Smooth muscle cell (in vitro differentiated cells): ENCODE measurements around the gene CAMTA1. TPM values are rescaled to one million over a fixed set of nuclear protein-coding genes. Genes with fewer than 3 reads are reported as not detected.

Source experiments
- DNase-seq: peaks from one replicate; lab custom pipeline; 2025; ENCODE audit not compliant: unreplicated experiment; lab: John Stamatoyannopoulos, UW
- H2AFZ ChIP-seq: fragments of 200-600 bp; sonication (generic); 2 replicates; pipeline ENCODE4 v1.6.0; 2016; ENCODE audit warnings: antibody characterized with exemption, low read depth, mild to moderate bottlenecking
- H3F3A ChIP-seq: fragments of 200-600 bp; sonication (generic); 2 replicates; pipeline ENCODE4 v1.6.0; 2017; ENCODE audit warnings: antibody characterized with exemption, low read depth
- H3K27ac ChIP-seq: fragments of 200-600 bp; sonication (generic); 2 replicates; pipeline ENCODE4 v1.5.1; 2016; ENCODE audit warnings: low read depth, mild to moderate bottlenecking
- H3K27me3 ChIP-seq: fragments of 200-600 bp; sonication (generic); 2 replicates; pipeline ENCODE4 v1.6.1; 2016; ENCODE audit warnings: low read depth, mild to moderate bottlenecking
- H3K36me3 ChIP-seq: fragments of 200-600 bp; sonication (generic); 2 replicates; pipeline ENCODE4 v1.5.1; 2016; ENCODE audit warnings: low read depth
- H3K4me1 ChIP-seq: fragments of 200-600 bp; sonication (generic); 2 replicates; pipeline ENCODE4 v1.5.1; 2016; ENCODE audit warnings: low read depth
- H3K4me2 ChIP-seq: fragments of 200-600 bp; sonication (generic); 2 replicates; pipeline ENCODE4 v1.6.0; 2016; ENCODE audit warnings: mild to moderate bottlenecking
- H3K4me3 ChIP-seq: fragments of 200-600 bp; sonication (generic); 2 replicates; pipeline ENCODE4 v1.5.1; 2016; ENCODE audit warnings: mild to moderate bottlenecking
- H3K79me2 ChIP-seq: fragments of 200-600 bp; sonication (generic); 2 replicates; pipeline ENCODE4 v1.6.0; 2016; ENCODE audit warnings: low read depth, mild to moderate bottlenecking
- H3K9ac ChIP-seq: fragments of 200-600 bp; sonication (generic); 2 replicates; pipeline ENCODE4 v1.6.0; 2016; ENCODE audit warnings: low read depth
- H3K9me3 ChIP-seq: fragments of 200-600 bp; sonication (generic); replicated peaks from 2 replicates; pipeline ENCODE4 v1.5.1; 2016; ENCODE audit warnings: low read depth
- H4K20me1 ChIP-seq: fragments of 200-600 bp; sonication (generic); 2 replicates; pipeline ENCODE4 v1.6.0; 2016; ENCODE audit warnings: low read depth
- CTCF ChIP-seq: fragments of 200-600 bp; sonication (generic); IDR thresholded peaks from 2 replicates; pipeline ENCODE4 v1.5.1; 2017; ENCODE audit warnings: borderline replicate concordance, mild to moderate bottlenecking, antibody characterized with exemption; ENCODE audit not compliant: insufficient read depth, poor library complexity, severe bottlenecking
- WGBS: methylation state at CpG from one replicate; pipeline ENCODE4 v1.1.7; 2016; ENCODE audit warnings: low lambda C conversion rate; 5-methylcytosine and 5-hydroxymethylcytosine counted together
- polyA plus RNA-seq: library from polyadenylated mRNA; unstranded; fragments of >200 nt; fragmentation: Nextera tagmentation; extraction: Ambion mirVana; gene quantifications from 2 replicates; pipeline ENCODE4 v1.2.1, GENCODE V29; 2016
- total RNA-seq: library from RNA; depleted of rRNA; stranded (reverse); fragments of >200 nt; gene quantifications from 2 replicates; pipeline ENCODE4 v1.2.3, GENCODE V29; 2014

Gene CAMTA1
- total and polyA plus RNA-seq, 2 experiments from 2014 or later = 139 to 145 TPM

GRCh38 chr1:7000720-7001119 is 215.5 kb downstream of the CAMTA1 start:
- no peak for DNase-seq
- Histone ChIP-seq H3K27ac (no peak overlapping the region), H3K27me3 (peaks cover 15% of the 10 kb centered on the region), H3K36me3 (no peaks in the 10 kb centered on the region), H3F3A (no peaks in the 10 kb centered on the region), H4K20me1 (no peaks in the 10 kb centered on the region), H3K79me2 (no peaks in the 10 kb centered on the region), H3K4me3 (no peak overlapping the region), H3K9me3 (no peaks in the 10 kb centered on the region), H3K4me2 (no peak overlapping the region), H2AFZ (no peak overlapping the region), H3K4me1 (no peaks in the 10 kb centered on the region), H3K9ac (no peak overlapping the region)
- WGBS = 82% methylated on average over 3 of the region's 3 CpGs
- no peak for TF ChIP-seq CTCF

- H3F3A ChIP-seq = no peaks in the 10 kb centered on the region
- no peaks in the 10 kb centered on the region for H3K9me3 ChIP-seq
- peaks cover 23% of the 10 kb centered on the region for H3K27me3 ChIP-seq
- no peak for DNase-seq
- H4K20me1 ChIP-seq = no peaks in the 10 kb centered on the region
- H3K4me1 ChIP-seq = no peaks in the 10 kb centered on the region
- no peak overlapping the region for H2AFZ ChIP-seq
- no peak for TF ChIP-seq CTCF
- no peak overlapping the region for H3K4me3 ChIP-seq
- H3K9ac ChIP-seq = no peak overlapping the region
- H3K36me3 ChIP-seq = no peaks in the 10 kb centered on the region
- no peak overlapping the region for H3K4me2 ChIP-seq
- H3K27ac ChIP-seq = no peak overlapping the region
- H3K79me2 ChIP-seq = no peaks in the 10 kb centered on the region
- 77% methylated on average over 8 of the region's 8 CpGs for WGBS
Measured at GRCh38 chr1:7002728-7003127, 217.5 kb downstream of the CAMTA1 start.

GRCh38 chr1:7003676-7004075 is 218.4 kb downstream of the CAMTA1 start:
- no peaks in the 10 kb centered on the region for H3K36me3 ChIP-seq
- H3K9ac ChIP-seq = no peak overlapping the region
- no peak overlapping the region for H2AFZ ChIP-seq
- DNase-seq = no peak
- peaks cover 18% of the 10 kb centered on the region for H3K27me3 ChIP-seq
- WGBS = 93% methylated on average over 5 of the region's 5 CpGs
- no peaks in the 10 kb centered on the region for H3F3A ChIP-seq
- no peak overlapping the region for H3K27ac ChIP-seq
- H3K4me2 ChIP-seq = no peak overlapping the region
- no peak overlapping the region for H3K4me3 ChIP-seq
- H3K9me3 ChIP-seq = no peaks in the 10 kb centered on the region
- no peaks in the 10 kb centered on the region for H3K79me2 ChIP-seq
- no peaks in the 10 kb centered on the region for H4K20me1 ChIP-seq
- H3K4me1 ChIP-seq = no peaks in the 10 kb centered on the region
- TF ChIP-seq CTCF = no peak

- no peak overlapping the region for H3K4me2 ChIP-seq
- no peaks in the 10 kb centered on the region for H4K20me1 ChIP-seq
- no peak overlapping the region for H3K9ac ChIP-seq
- peaks cover 13% of the 10 kb centered on the region for H3K27me3 ChIP-seq
- H3K27ac ChIP-seq = no peak overlapping the region
- H3F3A ChIP-seq = no peaks in the 10 kb centered on the region
- H3K4me3 ChIP-seq = no peak overlapping the region
- H3K36me3 ChIP-seq = no peaks in the 10 kb centered on the region
- H3K9me3 ChIP-seq = no peaks in the 10 kb centered on the region
- no peak overlapping the region for H2AFZ ChIP-seq
- 90% methylated on average over 1 of the region's 1 CpG for WGBS
- no peak for TF ChIP-seq CTCF
- no peaks in the 10 kb centered on the region for H3K4me1 ChIP-seq
- no peak for DNase-seq
- no peaks in the 10 kb centered on the region for H3K79me2 ChIP-seq
Measured at GRCh38 chr1:7004181-7004580, 218.9 kb downstream of the CAMTA1 start.
